ENCODE data around the gene YEATS4.
"Not testable (repeated sequence)": the region's sequence is repeated elsewhere in the genome, so short reads cannot be mapped to it uniquely, and the experiment has no call there.

YEATS4 gene

GRCh38 chr12:69359531-69360347 is at the start of gene YEATS4:
Gene YEATS4 (plus strand): TSS chr12:69359743. CDS start chr12:69359973, 230 bp downstream.
- peak; percentile 89 for DNase-seq

GRCh38 chr12:69313209-69313608 is 46.3 kb upstream of the YEATS4 start:
- no peak for DNase-seq

- not testable (repeated sequence) for DNase-seq
Observed at GRCh38 chr12:69316784-69317183, 42.8 kb upstream of the YEATS4 start.

GRCh38 chr12:69317233-69317632 is 42.3 kb upstream of the YEATS4 start:
- DNase-seq = not testable (repeated sequence)

GRCh38 chr12:69318225-69318624 is 41.3 kb upstream of the YEATS4 start:
- no peak for DNase-seq

GRCh38 chr12:69321351-69321750 is 38.2 kb upstream of the YEATS4 start:
- no peak for DNase-seq

- DNase-seq = no peak
Observed at GRCh38 chr12:69324797-69325466, 34.6 kb upstream of the YEATS4 start.

- DNase-seq = no peak
Observed at GRCh38 chr12:69328426-69328825, 31.1 kb upstream of the YEATS4 start.

GRCh38 chr12:69329669-69330428 is 29.7 kb upstream of the YEATS4 start:
- no peak for DNase-seq

GRCh38 chr12:69330475-69331473 is 28.8 kb upstream of the YEATS4 start:
- no peak for DNase-seq

GRCh38 chr12:69331519-69331908 is 28.0 kb upstream of the YEATS4 start:
- DNase-seq = no peak

- no peak for DNase-seq
Observed at GRCh38 chr12:69331909-69332684, 27.4 kb upstream of the YEATS4 start.

- no peak for DNase-seq
Observed at GRCh38 chr12:69332815-69333358, 26.7 kb upstream of the YEATS4 start.

- DNase-seq = no peak
Observed at GRCh38 chr12:69334158-69334557, 25.4 kb upstream of the YEATS4 start.

- no peak for DNase-seq
Observed at GRCh38 chr12:69337311-69338090, 22.0 kb upstream of the YEATS4 start.

GRCh38 chr12:69338120-69338859 is 21.3 kb upstream of the YEATS4 start:
- no peak for DNase-seq

GRCh38 chr12:69338936-69339335 is 20.6 kb upstream of the YEATS4 start:
- DNase-seq = no peak

GRCh38 chr12:69339999-69340398 is 19.5 kb upstream of the YEATS4 start:
- DNase-seq = no peak

- DNase-seq = no peak
Observed at GRCh38 chr12:69341328-69341727, 18.2 kb upstream of the YEATS4 start.

- DNase-seq = no peak
Observed at GRCh38 chr12:69342421-69342820, 17.1 kb upstream of the YEATS4 start.
